HG02973 (cell line): ENCODE results near the gene GRB10.

Source experiments
- ATAC-seq: cut with Tn5 transposase; IDR thresholded peaks from one replicate; pipeline ENCODE4 v1.9.1; 2021; ENCODE audit warnings: moderate library complexity; ENCODE audit not compliant: unreplicated experiment

The GRB10 gene

DNA sequence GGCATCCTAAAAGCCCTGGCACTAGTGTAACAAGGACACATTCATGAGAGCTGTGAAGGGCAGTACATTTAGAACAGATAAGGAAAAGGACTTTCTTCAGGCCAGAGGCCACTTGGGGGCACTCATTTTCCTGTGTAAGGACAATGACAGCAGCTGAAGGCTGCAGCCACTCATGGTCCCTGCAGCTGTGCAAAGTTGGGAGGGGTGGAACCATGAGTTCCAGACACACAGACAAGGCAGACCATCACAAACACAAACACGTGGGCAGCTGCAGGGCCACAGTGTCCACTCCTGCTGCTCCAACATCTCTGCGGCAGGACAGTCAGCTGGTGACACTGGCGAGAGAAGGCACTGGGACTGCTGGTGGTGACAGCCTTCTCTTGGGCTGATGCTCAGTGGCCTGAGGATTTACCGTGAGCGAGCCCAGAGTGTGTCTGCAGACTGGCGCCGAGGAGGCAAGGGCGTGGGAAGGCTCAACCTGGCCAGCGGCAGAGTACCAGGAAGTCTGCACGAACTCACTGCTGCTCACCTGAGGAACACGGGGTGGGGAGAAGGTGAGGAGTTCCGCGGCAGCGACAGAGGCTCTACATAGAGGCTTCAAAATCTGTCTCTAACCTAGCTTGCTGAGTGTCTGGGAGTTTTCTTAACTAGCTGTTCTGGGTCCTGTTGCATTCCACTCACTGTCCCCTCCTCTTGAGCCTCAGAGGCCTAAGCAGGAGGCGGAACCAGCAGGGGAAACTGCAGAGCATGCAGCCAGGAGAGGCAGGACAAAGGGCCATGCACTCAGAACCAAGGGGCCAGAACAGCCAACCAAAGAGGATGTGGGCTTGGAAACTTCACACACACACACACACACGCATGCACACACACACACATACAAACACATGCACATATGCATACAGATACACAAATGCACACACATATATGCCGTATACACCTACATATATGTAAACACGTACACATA, 141.0 kb downstream of the GRB10 start:
- no peak for ATAC-seq

DNA sequence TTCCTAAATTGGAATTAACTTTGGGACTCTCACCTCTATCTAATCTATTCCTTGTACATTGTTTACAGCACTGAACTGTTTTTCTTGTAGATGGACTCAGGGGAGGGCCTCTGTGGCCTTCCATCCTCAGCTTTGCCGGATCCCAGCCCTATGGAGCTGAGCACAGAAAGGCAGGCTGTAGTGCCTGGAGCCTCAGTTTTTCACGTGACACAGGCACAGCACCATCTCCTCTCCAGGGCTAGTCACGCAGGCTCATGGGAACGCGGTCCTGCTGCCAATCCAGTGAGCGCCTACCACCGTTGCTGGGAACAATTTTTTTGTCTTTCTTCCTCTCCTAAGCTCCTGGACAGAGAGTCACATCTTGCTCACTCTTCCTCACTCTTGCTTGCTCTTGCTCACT, 141.9 kb downstream of the GRB10 start:
- ATAC-seq, result no peak

DNA sequence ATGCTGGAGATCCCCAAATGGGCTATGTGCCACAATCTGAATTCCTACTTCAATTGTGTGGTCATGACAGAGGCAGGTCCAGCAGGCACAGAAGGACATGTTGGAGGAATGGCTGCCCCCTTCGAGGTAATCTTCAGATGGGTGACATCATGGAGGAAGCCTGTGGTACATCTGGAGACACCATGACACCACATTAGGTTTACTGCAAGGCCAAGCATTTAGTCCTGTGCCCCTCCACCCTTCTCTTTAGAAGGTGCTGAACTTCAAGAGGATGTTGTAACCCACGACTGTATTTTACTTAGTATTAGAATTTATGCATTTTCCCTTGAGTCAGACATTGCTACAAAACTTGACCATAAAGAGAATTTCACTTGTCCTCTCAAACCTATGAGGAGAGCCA, 142.4 kb downstream of the GRB10 start:
- no peak for ATAC-seq

DNA sequence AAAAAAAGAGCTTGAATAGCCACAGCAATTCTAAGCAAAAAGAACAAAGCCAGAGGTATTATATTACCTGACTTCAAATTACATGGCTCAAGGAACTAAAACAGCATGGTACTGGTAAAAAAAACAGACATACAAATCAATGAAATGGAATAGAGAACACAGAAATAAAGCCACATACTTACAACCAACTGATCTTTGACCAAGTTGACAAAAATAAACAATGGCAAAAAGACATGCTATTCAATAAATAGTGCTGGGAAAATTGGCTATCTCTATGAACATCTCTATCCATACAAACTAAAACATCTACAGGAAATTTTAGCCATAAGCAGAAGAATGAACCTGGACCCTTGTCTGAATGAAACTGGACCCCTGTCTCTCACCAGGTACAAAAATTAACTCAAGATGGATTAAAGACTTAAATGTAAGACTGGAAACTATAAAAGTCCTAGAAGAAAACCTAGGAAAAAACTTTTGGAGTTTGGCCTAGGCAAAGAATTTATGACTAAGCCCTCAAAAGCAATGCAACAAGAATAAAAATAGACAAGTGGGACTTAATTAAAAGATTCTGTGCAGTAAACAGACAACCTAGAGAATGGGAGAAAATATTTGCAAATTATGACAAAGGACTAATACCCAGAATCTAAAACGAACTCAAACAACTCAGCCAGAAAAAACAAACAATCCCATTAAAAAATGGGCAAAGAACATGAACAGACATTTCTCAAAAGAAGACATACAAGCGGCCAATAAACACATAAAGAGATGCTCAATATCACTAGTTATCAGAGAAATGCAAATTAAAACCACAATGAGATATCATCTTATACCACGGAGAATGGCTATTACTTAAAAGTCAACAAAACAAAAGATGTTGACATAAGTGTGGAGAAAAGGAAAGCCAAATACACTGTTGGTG, 144.7 kb downstream of the GRB10 start:
- ATAC-seq, result no peak

DNA sequence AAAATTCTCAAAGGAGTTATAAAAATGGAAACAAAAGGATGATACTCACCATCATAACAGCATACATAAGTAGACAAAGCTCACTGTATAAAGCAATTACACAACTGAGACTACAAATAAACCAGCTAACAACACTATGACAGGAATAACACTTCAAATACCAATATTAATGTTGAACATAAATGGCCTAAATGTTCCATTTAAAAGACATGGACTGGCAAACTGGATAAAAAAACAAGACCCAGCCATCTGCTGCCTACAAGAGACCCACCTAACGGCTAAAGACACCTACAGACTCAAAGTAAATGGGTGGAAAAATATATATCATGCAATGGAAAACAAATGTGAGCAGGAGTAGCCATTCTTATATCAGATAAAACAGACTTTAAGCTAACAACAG, 148.3 kb downstream of the GRB10 start:
- no peak for ATAC-seq

DNA sequence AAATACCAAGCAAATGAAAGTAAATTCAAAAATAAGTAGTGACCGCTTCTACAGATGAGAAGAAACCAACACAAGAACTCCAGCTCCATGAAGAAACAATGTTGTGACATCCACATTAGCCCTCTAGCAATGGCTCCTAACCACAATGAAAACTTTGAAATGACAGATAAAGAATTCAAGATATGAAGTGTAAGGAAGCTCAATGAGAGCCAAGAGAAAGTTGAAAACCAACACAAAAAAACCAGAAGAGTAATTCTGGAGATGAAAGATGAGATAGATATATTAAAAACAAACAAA, 149.3 kb downstream of the GRB10 start:
- ATAC-seq, result no peak

DNA sequence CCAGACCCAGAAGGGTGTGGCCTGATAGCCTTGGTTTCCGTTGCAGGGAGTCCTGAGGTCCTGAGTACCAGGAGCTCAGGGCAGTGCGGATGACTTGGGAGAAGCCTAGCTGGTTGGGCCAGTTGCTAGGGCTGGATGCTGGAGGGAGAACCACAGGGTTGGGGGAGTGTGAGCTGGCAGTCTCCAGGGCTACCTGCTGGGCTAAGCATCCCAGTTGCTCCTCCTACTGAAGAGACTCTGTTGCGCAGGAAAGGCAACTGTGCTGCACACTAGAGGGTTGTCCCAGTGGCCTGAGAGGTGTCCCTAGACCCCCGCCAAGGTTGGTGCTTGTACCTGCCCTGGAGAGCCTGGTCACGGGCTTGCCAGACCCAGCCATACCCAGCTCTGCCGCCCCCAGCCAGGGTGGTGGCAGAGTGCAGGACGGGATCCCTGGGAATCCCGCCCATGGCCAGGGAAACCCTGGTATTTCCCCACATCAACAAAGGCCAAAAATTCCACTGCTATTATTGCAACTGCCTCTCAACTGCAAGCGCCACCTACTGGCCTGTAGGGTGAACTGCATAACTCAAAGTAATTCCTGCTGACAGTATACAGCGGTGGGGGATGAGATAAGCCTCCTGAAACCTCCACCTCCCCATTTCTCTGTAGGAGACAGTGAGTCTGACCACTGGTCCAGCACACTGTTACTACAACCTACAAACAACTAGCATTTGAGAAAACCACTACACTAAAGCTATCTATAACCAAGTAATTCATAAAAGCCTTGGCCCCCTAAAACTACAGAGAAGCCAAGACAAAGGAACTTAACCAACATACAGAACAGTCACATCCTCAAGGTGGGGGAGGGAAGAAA, 149.9 kb downstream of the GRB10 start:
- ATAC-seq, result peak; percentile 86

DNA sequence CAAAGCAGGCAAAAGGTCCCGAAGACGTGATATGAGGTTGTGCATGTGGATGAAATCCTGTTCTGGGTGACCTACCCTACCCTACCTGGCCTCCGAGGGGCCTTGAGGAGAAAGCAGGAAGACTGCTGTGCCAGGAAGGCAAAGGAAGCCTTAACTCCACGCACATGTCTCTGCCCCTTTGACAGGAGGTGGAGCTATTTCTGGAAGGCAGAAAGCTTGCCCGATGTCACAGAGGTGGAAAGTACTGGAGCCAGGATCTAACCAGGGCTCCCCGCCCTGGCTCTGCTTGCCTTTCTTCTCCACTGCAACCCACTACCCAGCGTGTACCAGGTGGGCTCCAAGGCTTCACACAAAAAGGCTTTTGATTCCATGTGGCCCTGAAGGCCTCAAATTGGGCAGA, 151.1 kb downstream of the GRB10 start:
- ATAC-seq, result no peak

DNA sequence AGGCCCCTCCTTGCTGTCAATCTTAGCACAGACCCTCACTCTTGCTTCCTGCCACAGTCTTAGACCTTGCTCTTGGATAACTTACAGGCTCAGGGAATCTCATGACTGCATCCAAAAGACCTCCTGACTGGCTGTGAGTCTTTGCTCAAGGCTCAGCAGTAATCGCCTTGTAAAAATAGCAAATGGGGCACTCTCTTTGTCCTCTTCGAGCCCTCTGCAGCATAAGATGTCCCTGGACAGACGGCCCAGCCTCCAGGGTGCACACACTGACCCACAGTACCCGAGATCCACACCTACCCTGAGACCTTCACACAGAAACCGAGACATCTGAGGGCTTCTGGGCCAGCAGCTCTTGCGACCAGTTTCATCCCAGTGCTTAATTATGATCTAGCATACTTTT, 151.6 kb downstream of the GRB10 start:
- ATAC-seq, result no peak

DNA sequence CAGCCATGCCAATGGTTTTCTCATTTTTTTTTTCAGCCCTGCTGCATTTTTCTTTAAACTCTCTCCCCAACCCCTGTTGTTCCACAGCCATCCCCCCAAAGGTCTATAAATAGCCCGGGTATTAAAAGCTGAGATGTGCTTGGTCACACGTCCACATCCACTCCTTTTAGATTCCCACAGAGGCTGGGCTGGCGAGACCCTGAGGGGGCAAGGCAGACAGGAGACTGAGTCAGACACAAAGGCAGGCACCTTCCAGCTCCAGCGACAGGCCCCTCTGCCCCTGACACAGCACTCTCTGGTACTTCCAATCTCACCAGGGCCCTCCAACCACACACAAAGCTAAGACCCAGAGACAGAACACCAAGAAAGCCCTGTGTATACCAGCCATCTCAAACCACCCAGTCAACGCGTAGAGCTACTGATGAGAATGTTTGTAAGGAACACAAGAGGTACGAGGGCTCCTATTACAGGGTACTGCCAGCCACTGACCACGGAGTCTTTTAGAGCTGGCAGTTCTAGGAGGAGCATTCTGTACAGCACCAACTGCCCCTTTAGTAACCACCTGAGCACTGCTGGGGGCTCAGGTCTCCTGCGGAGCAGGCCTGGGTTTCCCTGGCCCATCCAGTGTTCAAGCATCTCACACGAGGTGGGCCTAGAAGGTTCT, 153.3 kb downstream of the GRB10 start:
- ATAC-seq, result no peak

DNA sequence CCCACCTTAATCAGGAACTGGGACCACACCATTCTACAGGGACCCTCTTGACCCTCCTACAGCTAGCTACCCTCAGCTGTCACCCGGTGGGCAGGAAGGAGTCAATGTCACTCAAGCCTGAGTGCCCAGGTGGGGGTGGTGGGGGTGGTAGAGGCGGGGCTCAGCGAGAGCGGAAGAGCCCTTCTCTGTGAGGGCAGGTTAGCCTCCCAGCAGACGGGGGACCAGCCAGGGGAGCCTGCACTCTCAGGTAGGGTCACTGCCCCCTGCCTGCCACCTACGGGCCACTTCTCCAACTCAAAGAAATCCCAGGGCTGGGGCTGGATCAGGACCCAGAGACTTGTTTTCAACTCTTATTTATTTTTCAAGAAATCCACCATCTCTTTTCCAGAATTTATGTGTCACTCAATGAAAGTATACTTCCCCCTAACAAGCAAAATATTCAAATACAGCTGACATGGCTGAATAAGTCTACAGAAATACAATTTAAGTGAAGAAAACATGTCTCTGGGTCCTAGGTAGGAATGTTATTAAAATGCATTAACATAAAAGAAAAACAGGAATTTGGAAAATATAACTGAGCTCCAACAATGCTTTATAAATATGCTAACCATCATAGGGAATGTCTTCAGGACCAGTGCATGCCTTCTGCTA, 154.1 kb downstream of the GRB10 start:
- ATAC-seq, result no peak

DNA sequence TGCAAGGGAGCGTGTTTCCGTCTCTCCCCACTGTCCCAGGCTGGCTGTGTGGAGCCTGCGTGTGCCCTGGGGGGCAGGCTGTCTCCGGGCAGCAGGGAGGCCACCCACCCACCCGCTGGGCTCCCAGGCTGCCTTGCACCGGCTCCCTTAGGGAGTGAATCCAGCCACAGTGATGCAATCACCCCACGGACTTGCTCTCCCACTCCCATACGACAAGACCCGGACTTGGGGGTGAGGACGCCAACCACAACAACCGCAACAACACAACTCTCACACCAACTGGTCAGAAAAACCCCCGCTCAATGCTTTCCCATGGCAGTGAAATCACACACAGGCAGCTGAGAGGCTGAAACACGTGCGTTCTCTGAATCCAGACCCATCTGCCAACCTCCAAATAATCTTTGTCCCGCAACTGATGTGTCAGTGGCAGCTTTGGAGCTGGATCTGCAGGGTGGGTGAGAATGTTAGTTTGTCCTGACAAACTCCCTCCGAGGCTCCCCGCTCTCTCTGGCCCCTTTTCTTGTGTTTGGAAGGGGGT, 154.8 kb downstream of the GRB10 start:
- no peak for ATAC-seq

DNA sequence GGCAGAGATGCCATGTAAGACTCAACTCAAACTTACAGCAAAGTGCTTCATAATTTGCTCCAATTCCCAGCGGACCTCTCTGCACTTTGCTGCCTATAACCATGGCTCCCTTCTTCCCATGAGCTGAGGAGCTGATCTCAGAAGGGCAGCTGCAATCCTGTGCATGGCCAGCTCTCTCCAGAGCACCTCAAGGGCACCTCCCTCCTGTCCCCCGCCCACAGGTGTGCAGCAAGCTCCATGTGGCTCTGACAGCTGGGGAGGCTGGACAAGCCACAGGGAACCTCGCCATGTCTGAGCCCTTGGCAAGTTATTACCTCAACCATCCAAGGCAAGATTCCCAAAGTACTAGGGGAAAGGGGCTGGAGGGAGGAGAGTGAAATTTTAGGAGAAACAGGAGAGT, 156.4 kb downstream of the GRB10 start:
- ATAC-seq, result no peak

DNA sequence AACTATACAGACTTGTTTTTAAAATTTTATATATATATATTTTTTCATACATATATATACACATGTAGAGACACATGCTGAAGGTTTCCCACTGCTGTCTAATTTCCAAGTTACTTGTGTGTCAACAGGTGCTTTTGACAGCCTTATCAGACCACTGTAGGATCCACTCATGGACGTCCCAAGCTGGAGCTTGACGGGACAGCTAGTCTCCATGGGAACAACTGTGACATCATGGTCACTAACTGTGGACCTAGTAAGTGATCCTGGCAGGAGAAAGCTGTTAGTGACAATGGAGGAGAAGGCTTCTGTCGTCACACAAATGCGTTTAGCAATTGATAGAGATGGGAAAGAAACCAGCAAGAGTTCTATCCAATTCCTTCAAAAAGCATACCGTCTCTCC, 157.3 kb downstream of the GRB10 start:
- no peak for ATAC-seq

DNA sequence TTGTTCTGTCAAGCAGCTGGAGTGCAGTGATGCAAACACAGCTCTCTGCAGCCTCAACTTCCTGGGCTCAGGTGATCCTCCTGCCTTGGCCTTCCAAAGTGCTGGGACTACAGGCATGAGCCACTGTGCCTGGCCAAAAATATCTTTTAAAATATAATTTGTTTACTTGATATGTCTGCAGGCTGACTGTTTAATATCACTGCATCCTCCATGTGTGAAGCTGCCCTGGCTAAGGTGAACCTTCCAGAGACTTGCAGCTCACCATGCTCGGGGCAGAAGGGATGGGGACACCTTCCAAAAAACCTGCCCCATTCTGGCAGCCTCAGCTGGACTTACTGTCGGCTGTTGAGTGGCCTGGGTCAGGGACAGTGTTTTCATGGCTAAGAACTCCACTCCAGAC, 159.9 kb downstream of the GRB10 start:
- no peak for ATAC-seq

DNA sequence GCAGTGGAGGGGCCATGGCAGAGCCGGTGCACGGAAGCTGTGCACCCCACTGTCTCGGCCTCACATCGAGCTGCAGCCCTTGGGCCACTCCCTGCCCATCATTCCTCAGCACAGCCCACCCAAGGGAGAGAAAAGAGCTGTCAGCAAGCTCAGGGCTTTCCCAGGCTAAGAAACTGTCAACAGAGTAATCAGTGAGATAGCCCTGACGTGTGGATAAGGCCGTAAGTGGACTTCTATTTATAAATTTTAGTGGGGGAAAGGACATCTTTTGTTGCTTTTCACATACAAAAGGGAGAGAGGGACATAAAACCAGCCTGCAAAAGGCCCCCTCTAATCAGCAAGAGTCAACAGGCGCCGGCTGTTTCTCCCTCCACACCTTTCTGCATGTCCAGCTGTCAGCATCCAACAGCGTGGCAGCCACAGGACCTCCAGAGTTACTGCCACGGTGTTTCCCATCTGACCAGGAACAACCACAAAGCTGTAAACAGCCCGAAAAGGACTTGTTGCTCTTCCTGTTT, 160.7 kb downstream of the GRB10 start:
- ATAC-seq, result no peak

DNA sequence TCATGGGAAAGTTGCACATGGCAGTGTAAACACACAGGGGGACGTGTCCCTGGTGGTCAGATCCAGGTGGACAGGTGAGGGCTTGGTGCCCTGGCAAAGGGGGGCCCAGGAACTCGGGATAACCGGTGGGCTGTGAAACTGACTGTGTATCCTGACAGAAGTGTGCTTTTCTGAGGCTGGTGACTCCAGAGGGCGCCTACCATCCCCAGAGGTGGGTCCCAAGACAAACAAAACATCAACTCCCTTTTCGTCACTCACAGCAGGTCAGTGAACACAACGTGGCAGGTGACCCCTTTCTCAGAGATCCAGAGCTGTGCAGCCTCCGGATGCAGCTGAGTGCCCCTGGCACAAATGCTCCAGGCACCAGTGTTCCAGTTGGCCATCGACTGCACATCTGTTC, 161.5 kb downstream of the GRB10 start:
- no peak for ATAC-seq

DNA sequence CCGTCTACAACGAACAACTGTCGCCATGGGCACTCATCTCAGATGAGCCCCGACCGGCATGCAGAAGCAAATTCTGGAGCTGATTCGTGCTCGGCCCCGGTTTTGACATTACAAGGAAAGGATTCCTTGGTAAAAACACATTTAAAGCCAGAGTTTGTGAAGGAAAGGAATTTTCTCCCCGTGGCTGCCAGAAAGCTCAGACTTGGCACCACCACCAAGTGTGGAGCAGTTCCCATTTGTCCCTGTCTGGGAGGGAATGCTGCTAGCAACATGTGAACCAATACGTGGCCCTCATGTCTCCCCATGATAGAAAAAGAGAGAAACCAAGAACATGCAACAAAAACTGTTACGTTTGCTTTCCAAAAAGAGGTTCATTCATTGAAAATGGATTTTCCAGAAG, 162.3 kb downstream of the GRB10 start:
- ATAC-seq, result no peak

DNA sequence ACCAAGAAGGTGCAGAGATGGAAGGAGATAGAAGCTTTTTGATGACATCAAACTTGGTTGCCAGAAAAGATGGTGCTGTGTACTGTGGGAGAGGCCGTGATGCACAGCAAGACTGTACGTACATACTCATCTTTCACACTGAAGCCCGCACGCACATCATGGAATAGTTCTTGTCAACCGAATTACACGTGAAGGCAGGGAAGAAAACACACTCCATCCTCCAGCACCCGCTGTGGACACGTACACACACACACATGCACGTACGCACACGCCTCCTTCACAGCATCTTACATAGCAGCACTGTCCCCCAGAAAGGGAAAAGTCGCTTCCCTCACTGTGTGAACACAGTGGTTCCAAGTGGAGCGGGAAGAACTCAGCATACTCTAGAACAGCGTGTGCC, 163.0 kb downstream of the GRB10 start:
- no peak for ATAC-seq

DNA sequence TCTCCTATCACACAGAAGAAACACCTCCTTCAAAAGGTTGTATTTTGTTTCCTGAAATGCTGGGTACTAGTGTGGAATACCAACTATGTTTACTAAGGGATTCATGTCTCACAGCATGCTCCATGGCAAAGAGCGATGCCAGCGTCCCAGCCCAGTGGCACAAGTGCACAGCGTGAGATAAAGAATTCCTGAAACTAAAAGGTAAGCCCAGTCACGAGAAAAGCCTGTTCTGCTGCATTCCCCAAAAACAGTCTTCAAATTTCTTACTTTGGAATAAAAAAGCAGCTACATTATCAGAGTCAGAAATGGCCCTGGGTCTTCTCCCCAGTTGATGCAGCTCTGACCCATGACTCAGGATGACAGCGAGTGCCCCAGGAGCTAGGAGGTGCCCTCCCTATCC, 164.4 kb downstream of the GRB10 start:
- no peak for ATAC-seq
